HG02642 (cell line): ENCODE results near the gene ERMARD.

Experiments used
- ATAC-seq: cut with Tn5 transposase; IDR thresholded peaks from one replicate; pipeline ENCODE4 v1.9.1; 2021; ENCODE audit warnings: mild to moderate bottlenecking; ENCODE audit not compliant: unreplicated experiment, poor library complexity

Gene ERMARD

DNA sequence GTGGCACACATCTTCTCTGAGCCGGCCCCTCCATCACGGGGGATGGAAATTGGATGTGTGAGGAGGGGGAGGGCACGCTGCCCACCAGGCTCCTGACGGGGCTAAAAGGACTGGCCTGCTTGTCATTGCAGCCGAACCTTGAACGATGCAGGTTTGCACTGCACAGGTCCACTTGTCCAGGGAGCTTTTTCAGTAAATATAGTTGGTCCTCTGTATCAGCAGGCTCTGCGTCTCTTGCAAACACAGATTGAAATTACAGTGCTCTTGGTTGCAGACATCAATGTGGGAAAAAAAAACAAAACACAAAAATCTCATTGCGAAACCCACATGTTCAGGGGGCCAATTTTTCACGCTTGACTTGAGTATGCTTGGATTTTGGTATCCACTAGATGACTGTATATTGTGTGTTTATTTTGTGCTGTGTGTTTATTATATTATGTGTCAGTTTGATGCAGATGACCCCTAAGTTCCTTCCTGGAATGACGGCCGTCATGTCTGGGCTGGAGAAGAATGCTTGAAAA lies 29.2 kb downstream of the ERMARD start:
- no peak for ATAC-seq

DNA sequence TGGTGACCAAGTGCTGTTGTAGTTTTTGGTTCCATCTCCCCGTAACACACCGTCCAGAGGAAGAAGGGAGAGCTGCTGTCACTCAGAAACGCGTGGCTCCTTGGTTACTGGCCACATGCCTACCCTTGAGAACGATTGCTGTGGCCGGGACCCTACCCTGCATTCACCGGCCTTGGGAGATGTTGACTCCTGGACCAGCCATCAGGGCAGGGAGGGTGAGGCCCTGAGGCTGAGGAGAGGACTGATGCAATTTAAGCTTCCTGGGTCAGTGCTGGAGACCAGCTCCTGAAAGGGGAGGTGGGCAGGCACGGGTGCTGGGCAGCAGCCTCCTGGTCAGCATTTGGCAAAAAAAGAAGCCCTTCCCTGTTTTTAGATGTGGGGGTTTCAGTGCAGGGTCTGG lies 31.5 kb downstream of the ERMARD start:
- ATAC-seq = no peak

DNA sequence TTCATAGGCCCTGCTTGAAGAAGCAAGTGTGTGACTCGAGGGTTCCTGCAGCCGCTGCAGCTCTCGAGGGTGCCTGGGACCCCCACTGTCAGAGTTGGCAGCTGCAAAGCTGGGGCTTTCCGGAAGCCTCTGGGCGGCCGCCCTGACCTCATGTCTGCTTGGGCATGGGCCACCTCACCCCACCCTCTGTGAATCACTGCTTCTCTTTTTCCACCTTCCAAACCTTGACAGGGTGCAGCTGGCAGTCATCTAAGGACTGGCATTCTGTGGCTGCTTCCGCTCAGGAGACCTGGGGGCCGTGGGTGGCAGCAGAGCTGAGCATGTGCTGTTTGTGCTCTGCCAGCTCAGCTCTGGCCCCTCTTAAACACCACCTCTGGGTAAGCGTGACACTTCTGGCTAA lies 32.0 kb downstream of the ERMARD start:
- ATAC-seq = no peak

DNA sequence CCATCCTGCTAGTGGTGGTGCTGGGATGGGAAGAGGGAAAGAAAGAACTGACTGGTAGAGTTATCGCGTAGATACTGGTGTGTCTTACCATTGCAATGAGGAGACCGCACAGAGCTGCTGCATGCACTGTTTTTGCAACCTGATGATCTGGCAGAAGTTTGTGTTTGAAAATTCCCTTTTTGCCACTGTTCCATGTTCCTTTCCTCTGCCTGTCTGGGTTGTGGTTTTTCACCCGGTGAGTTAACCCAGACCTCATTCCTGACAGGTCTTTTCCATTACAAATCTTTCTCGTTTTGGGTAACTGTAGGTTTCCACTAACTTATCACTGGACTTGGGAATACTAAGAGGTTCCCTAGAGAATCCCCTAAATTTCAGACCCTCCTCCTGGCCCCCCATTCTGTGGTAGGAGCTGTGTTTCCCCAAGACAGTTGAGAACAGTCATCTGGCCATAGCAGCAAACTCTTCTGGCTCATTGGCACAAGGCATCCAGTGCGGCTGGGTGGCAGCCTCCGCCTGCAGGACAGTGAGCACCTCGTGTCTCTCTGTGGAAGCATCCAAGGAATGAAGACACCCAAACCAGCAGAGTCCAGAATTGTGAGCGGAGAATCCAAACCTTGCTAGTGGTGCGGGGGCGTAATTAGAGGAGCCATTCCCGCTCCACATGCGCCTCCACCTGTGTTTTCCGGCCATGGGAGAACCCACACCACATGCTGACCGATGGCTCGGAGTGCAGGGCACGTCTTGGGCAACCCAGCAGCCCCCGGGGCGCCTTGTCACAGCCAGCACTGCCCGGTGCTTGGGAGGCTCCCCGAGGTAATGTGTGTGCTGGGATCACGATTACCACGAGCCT lies 32.8 kb downstream of the ERMARD start:
- ATAC-seq = no peak

DNA sequence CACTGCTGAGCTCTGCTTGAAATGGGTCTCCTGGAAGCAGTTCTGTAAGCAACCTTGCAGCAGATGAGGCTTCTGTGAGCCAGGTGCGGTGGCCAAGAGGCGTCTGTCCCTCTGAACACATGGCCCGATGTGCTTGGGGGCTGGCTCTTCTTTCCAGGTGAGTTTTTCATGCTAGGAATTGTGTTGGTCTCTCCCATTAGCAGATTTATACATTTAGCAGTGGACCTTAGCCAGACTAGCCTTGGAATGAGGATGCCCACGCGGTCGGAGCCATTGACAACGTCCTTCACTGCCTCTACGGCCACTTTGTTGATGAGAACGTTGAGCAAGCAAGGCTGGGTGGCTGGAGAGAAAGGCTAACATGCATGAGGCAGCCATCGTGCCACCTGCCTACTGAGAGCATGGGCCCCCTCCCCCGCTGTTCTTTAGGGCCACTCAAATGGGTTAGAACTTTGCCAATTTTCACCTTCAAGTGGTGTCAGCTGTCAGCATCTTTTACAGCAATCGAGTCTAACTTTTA lies 33.5 kb downstream of the ERMARD start:
- no peak for ATAC-seq

DNA sequence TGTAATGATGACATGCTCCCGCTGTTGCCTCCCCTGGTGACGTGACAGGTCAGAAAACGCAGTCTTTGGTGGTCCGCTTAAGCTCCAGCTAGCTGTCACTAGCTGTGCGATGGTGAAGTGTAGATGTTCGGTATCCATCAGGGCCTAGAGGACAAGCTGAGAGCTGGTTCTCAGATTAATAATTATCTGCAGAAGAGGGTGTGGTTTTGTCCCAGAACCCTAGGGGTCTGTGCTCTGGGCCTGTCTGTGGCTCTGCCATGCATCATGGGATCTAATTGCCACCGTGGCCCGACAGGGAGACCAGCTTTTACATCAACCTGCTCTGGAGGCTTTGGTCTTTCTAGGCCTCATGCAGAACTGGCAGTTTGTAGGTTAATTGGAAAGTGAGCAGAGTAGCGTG lies 34.1 kb downstream of the ERMARD start:
- no peak for ATAC-seq

DNA sequence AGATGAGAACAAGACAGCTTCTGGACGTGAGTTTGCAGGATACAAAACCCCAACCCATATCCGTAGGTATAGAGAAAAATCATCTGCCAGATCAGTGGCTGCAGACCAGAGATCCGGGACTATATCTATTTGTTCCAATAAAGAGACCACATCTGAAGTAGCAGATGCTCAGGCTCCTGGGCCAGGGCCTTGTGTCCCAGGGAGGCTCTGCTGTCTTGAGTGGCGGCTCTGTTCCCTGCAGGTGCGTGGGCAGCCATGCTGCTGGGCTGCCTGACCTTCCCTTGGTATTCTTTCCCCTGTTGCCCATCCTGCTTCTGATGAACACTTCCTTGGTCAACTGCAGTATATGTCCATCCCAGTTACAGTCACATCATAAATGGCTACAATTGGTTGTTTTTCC lies 34.9 kb downstream of the ERMARD start:
- no peak for ATAC-seq

DNA sequence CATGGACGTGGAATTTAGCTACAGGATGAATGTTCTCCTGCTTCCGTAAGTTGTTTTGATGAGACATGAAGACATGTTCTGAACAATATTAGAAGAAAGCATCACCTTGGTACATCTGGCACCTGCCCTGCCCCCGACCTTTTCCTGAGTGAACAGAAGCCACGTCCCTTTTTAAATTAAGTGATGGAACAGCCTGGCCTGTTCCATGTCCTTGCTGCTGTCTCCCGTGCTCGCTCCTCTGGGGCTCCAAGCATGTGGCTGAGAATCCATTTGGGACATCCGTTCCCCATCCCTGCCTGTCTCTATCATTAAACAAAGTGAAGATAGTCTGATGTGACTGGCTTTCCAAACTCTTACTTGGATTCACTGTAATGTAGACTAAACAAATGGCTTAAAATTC lies 36.4 kb downstream of the ERMARD start:
- ATAC-seq = no peak

DNA sequence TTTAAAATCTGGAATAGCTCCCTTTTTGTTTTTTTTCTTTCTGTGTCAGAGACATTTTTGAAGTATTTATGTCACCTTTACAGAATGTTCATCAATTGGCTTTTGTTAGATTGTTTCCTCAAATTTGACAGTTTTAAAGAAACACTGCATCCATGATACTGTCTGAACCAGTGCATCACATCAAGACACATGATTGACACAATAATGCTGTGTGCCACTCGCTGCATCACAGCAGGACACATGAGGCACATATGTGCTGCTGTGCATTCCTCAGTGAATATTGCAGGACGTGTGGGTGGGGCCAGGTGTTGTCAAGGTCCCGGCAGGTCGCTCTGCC lies 37.4 kb downstream of the ERMARD start:
- ATAC-seq = no peak

DNA sequence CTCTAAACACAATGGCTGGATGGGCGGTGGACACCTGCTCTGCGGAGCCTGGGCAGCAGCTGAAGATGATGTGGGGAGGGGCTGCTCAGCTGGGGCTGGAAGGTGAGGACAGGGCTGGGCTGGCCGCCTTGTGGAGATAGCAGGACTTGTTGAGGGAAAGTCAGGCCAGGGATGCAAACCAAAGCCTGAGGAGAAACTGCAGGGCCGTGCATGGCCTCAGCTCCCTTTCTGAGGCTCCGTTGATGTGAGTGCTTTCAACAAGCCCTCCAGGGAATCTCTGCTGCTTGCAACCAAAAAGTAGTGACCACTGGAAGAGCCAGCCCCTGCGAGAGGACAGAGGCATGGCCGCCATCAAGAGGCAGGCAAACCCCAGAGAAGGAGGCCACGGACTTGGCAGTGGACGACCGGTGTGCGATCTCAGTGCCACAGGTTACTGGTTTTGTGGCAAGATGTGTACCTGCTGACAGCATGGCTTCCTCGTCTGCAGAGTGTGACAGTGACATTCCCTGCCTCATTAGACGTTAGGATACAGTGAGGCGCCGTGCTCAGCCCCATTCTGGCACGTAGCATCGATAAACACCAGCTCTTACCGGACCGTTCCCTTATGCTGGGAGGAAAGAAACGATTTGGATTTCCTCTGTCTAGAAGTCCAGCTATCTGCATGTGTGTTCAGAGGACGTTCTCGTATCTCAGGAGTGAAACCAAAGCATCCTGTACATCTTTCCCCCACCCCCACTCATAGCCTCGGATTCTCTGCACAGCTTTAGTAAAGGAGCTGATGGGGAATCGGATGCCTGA lies 37.9 kb downstream of the ERMARD start:
- ATAC-seq = no peak

DNA sequence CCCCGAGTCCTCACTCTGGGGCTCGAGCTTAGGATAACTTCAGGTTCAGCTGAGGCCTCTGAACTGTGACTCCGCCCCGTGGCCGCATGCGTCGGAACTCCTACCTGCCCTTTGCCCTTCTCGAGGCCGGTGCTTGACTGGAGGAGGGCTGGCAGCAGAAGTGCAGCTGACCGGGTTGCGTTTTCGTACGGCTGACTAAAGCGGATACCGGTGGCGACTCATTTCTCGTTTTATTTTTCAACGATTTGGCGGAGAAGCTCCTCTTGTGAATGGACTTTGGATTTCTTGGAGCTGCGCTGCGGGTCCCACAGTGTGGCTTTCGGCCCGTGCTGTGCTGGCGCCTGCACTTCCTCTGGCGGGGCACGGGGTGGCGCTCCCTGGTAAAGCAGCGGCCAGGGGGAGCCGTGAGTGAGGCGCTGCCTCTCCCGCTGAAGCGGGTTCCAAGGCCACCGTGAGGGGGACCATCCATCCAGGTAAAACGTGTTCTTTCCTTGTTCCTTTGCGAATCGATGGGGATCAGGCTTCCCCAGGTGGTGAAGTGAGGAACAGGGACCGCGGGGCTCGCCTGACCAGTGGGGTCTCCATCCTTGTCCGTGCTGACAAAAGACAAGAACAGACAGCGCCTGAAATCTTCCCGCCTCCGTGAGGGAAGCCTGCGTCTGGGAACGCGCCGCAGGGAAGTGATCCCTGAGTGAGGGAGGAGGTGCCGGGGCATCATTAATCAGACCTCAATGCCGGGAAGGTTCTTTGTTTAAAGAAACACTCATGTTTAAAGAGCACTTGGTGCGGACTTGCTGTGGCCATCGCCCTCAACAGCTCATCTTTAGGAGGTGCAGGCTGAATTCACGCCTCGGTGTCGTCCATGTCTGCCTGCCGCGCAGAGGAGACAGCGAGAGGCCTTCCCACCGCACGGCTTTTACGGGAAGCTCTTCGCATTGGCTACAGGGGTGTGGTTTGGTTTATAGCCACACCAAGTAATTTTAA lies 38.8 kb downstream of the ERMARD start:
- ATAC-seq = peak; percentile 96

DNA sequence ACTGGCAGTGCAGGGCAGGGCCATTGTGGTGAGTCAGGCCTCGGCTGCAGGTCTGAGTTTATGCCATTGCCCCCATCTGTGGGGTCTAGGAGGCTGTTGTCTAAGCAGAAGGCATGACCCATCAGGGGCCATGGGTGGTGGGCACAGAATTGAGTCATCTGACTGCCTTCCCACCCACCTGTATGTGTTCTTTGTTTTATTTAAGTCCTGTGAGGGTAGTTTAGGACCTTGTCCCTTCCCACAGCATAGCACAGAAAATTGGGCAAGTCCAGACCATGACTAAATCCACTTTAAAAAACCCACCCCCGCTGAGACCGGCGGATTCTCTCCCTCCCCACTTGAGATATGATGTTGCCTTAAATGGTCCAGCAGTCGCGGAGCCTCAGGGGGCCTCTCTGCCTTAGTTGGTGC lies 40.3 kb downstream of the ERMARD start:
- ATAC-seq = no peak

DNA sequence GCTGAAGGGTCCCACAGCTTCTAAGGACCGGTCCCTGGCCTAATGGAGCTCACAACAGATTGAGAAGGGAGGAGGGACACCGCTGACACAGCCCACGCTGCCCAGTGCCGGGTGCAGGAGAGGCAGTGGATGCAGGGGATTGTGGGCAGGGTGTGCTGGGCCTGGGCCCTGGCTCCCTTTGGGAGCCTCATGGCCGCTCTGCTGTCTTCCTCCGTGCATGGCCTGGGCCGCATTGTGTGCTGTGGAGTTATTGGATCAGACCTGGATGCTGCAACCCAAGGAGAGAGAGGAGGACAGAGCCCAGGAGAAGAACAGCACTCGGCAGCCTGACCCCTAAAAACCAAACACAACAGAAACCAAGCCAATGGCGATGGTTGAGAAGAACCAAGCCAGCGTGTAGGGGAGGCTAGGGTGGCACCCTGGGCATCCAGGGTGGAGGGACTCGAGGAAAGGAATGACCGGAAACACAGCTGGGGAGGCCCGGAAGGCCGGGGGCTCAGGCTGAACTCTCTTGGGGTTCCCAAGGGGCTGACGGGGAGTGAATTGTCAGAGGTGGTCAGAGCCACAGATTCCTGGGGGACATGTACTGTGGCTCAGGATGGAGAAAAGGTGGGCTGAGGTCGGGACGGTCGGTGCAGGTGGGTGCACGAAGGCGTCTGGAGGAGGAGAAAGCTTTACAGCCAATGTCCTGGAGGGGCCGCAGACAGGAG lies 41.0 kb downstream of the ERMARD start:
- ATAC-seq = no peak

DNA sequence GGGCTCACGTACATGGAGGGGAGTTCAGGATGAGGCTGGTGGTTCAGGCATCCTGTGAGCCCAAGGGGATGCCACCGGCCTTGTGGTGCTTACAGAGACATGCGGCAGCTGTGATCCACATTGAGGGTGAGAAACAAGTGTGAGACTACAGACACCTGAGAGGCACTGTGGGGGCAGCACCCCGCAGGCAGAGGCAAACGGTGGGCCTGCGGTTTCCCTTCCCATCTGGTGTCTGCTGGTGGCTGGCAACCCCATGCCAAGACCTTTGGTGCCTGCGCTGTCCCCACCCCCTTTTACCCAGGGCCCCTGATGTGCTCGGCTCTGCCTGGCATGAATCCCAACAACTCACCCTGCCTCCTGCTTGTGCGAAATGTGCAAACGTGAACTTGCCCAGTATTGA lies 42.0 kb downstream of the ERMARD start:
- ATAC-seq = no peak

DNA sequence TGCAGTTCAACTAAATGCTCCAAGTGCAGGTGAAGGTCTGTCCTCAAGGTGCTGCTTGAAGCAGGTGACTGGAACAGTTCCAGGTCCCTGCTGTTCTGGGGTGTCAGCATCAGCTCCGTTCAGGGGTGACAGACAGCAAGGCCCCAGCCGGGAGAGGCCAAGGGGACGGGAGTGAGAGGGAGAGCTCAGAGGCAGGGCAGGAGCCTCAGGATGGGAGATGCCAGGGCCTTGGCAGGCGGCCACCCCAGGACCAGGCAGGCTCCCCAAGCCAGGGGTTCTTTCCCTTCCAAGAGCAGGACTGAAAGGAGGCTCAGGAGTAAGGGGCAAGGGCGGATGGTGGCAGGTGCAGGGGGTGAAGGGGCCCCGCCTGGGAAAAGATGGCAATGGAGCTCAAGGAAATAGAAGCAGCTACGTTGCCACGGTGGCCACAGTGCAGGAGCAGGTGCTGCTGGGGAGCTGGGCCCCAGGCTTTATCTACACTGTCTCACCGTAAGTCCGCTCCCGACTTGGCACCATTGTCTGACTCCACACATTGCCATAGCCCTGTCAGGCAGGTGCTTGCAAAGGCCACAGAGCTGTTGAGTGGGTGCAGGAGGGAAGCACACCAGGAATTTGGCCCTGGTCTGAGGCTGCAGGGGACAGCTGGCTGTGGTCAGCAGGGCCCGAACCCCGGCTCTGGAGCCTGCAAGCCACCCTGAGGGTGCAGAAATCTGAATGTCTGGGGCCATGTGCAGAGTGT lies 43.1 kb downstream of the ERMARD start:
- no peak for ATAC-seq

DNA sequence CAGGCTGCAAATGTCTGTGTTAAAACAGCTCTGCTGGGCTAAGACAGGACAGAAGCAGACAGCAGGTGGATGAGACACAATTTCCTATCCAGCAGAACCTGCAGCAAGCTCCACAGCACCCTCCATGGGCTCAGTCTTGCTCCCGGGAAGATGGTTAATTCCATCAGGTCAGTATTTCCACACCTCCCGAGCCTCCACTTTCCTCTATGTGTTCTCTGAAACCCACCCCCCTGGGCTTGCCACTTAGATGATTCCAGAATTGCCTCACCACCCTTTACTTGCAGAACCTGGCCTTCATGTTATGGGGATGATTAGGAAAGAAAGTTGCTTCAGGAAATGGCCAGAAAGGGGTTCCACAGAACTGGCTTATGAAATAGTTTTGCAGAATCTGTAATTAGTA lies 43.8 kb downstream of the ERMARD start:
- ATAC-seq = no peak

DNA sequence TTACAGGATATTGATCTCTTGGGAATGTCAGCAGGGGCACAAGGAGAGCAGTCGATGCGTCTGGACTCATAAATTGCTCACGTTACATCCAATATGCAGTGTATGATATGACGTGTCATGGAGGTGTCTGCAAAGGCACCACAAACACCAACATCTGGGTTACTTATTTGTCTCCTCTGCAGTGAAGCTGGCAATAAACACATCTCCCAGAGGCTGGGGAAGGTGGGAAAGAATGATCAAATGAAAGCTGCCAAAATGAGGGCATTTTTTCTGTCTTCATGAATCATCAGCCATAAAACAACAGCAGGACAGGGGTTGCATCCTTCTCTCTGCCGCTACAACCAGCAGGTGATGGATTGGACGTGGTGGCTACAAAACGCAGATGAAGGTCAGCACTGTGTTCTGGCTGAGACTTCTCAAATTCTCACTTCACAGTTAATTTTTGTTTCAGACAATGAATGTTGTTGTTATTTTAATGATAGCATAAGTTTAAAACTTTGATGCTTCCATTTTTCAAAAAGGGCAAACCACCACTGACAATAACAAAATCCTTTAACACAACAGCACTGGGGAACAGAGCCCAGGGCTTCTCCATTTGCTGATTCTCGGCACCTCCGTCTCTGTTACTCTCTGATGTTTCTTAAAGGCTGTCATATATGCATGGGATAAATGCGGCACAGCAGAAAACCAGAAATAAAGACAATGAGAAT lies 47.5 kb downstream of the ERMARD start:
- ATAC-seq = no peak

DNA sequence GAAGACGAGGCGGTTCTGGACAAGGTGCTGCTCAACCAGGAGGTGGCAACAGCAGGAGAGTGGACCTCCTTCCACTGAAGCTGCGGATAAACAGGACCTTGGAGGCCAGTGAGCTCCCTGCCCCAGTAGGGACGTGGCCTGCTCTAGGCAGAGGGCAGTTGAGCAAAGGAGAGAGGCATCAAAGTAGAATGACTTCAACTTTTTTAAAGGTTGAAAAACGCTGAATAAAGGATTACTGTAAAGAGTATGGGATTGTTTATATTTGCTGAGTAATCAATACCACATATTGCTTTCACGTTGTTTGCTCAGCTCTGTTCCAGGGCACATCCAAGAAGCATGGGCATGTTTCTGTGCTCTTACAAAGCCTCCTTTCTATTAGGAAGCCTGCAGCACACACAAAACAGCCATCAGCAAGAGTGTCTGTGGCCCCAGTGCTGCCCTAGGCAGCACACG lies 48.1 kb downstream of the ERMARD start:
- no peak for ATAC-seq
